OCI-LY1 (cell line): Measurements from ENCODE around the gene PDE8A.

Experiments used
- H2AFZ ChIP-seq: fragments of 200-600 bp; sonication (generic), shearing (Covaris generic); 2 replicates; pipeline ENCODE4 v1.6.0; 2014; ENCODE audit warnings: antibody characterized with exemption, mild to moderate bottlenecking, low read length
- H3F3A ChIP-seq: fragments of 200-600 bp; sonication (generic), shearing (Covaris generic); 2 replicates; pipeline ENCODE4 v1.6.0; 2014; ENCODE audit warnings: mild to moderate bottlenecking, antibody characterized with exemption, low read length, moderate library complexity; ENCODE audit not compliant: insufficient read depth
- H3K27ac ChIP-seq: fragments of 200-600 bp; sonication (generic); 2 replicates; pipeline ENCODE4 v1.5.1; 2014; ENCODE audit warnings: low read length, mixed run types, mild to moderate bottlenecking, low read depth; ENCODE audit not compliant: poor library complexity, severe bottlenecking
- H3K27me3 ChIP-seq: fragments of 200-600 bp; sonication (generic); 2 replicates; pipeline ENCODE4 v1.6.0; 2014; ENCODE audit warnings: antibody characterized with exemption, mild to moderate bottlenecking, low read length, moderate library complexity; ENCODE audit not compliant: insufficient read depth
- H3K36me3 ChIP-seq: fragments of 200-600 bp; sonication (generic); 2 replicates; pipeline ENCODE4 v1.6.1; 2014; ENCODE audit warnings: mild to moderate bottlenecking, antibody characterized with exemption, low read length, moderate library complexity, mixed read lengths; ENCODE audit not compliant: insufficient read depth
- H3K4me1 ChIP-seq: fragments of 200-600 bp; sonication (generic); 2 replicates; pipeline ENCODE4 v1.5.1; 2014; ENCODE audit warnings: mild to moderate bottlenecking, low read length, moderate library complexity; ENCODE audit not compliant: insufficient read depth, severe bottlenecking
- H3K4me2 ChIP-seq: fragments of 200-600 bp; sonication (generic), shearing (Covaris generic); 2 replicates; pipeline ENCODE4 v1.6.1; 2014; ENCODE audit warnings: low read length
- H3K4me3 ChIP-seq: fragments of 200-600 bp; sonication (generic); 2 replicates; pipeline ENCODE4 v1.5.1; 2014; ENCODE audit warnings: low read length, low read depth, mild to moderate bottlenecking, mixed read lengths; ENCODE audit not compliant: poor library complexity, severe bottlenecking
- H3K79me2 ChIP-seq: fragments of 200-600 bp; shearing (Covaris generic); 2 replicates; pipeline ENCODE4 v1.6.1; 2016; ENCODE audit warnings: mixed run types, low read length, mixed read lengths; ENCODE audit not compliant: insufficient read depth
- H3K9ac ChIP-seq: fragments of 200-600 bp; sonication (generic), shearing (Covaris generic); 2 replicates; pipeline ENCODE4 v1.6.1; 2014; ENCODE audit warnings: mild to moderate bottlenecking, low read length, mixed read lengths
- H3K9me2 ChIP-seq: fragments of 200-600 bp; sonication (generic), shearing (Covaris generic); 2 replicates; pipeline ENCODE4 v1.6.1; 2014; ENCODE audit warnings: low read depth, mild to moderate bottlenecking, low read length, mixed read lengths
- H3K9me3 ChIP-seq: fragments of 200-600 bp; shearing (Covaris generic); 2 replicates; pipeline ENCODE4 v1.6.1; 2014; ENCODE audit warnings: low read length, mixed read lengths
- H4K20me1 ChIP-seq: fragments of 200-600 bp; sonication (generic), shearing (Covaris generic); 2 replicates; pipeline ENCODE4 v1.6.0; 2016; ENCODE audit warnings: mild to moderate bottlenecking, low read length; ENCODE audit not compliant: insufficient read depth
- EZH2 ChIP-seq: fragments of 200-600 bp; sonication (generic), shearing (Covaris generic); IDR thresholded peaks from 2 replicates; pipeline ENCODE4 v1.8.0; 2017; ENCODE audit warnings: borderline replicate concordance, mixed run types, mild to moderate bottlenecking, antibody characterized with exemption, low read length, moderate library complexity, mixed read lengths
- TF ChIP-seq, protein P1 (sequence below): fragments of 200-600 bp; sonication (generic), shearing (Covaris generic); IDR thresholded peaks from 2 replicates; pipeline ENCODE4 v1.5.1; 2017; ENCODE audit warnings: mild to moderate bottlenecking, antibody characterized with exemption, low read length, moderate library complexity, mixed read lengths

PDE8A gene

DNA sequence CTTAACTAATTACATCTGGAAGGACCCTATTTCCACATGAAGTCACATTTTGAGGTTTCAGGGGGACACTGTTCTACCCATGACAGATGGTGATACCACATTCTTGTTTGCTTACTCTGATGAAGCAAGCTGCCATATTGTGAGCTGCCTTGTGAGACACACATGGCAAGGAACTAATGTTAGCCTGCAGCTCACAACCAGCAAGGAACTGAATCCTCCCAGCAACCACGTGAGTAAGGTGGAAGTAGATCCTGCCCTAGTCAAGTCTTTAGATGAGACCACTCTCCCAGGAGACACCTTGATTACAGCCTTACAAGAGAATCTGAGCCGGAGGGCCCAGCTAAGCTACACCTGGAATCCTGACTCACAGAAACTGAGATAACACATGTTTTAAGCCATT lies 160.1 kb downstream of the PDE8A start:
- no peaks in the 10 kb centered on the region for H3K9me2 ChIP-seq
- no peak overlapping the region for H3K4me3 ChIP-seq
- H4K20me1 ChIP-seq, result no peaks in the 10 kb centered on the region
- H3K4me2 ChIP-seq, result no peak overlapping the region
- no peak overlapping the region for H3K27ac ChIP-seq
- no peaks in the 10 kb centered on the region for H3K4me1 ChIP-seq
- no peak overlapping the region for H3K9ac ChIP-seq
- TF ChIP-seq, protein P1, sequence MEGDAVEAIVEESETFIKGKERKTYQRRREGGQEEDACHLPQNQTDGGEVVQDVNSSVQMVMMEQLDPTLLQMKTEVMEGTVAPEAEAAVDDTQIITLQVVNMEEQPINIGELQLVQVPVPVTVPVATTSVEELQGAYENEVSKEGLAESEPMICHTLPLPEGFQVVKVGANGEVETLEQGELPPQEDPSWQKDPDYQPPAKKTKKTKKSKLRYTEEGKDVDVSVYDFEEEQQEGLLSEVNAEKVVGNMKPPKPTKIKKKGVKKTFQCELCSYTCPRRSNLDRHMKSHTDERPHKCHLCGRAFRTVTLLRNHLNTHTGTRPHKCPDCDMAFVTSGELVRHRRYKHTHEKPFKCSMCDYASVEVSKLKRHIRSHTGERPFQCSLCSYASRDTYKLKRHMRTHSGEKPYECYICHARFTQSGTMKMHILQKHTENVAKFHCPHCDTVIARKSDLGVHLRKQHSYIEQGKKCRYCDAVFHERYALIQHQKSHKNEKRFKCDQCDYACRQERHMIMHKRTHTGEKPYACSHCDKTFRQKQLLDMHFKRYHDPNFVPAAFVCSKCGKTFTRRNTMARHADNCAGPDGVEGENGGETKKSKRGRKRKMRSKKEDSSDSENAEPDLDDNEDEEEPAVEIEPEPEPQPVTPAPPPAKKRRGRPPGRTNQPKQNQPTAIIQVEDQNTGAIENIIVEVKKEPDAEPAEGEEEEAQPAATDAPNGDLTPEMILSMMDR, result no peak
- TF ChIP-seq EZH2, result no peak
- H3K36me3 ChIP-seq, result no peaks in the 10 kb centered on the region
- H3K27me3 ChIP-seq, result no peaks in the 10 kb centered on the region
- H2AFZ ChIP-seq, result no peak overlapping the region
- H3K79me2 ChIP-seq, result no peaks in the 10 kb centered on the region
- no peaks in the 10 kb centered on the region for H3K9me3 ChIP-seq
- no peaks in the 10 kb centered on the region for H3F3A ChIP-seq

DNA sequence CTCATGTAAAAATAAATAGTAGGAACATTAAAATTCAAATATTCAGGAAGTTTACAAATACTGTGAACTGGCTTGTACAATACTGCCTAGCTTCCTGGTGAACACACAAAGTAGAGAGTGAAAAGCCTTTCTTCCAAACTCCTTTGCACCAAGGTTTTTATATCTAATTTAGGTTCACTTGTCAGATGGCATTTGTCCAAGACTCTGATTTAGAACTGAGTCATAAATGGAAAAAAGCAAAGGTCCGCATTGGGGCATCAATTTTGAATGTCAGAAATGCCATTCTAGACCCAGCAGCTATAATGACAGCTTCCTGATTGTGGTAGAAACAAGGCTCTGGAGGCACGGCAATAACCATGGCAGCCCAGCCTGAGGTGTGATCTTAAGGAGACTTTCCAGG lies 160.7 kb downstream of the PDE8A start:
- Histone ChIP-seq H3K9me2 (no peaks in the 10 kb centered on the region), H3K4me1 (no peaks in the 10 kb centered on the region), H3K9ac (no peak overlapping the region), H3K27ac (no peak overlapping the region), H3K36me3 (no peaks in the 10 kb centered on the region), H3K4me3 (no peak overlapping the region), H3K79me2 (no peaks in the 10 kb centered on the region), H3K27me3 (no peaks in the 10 kb centered on the region), H4K20me1 (no peaks in the 10 kb centered on the region), H3K4me2 (no peak overlapping the region), H2AFZ (no peak overlapping the region), H3K9me3 (no peaks in the 10 kb centered on the region), H3F3A (no peaks in the 10 kb centered on the region)
- no peak for TF ChIP-seq EZH2
- TF ChIP-seq, protein P1, result no peak

DNA sequence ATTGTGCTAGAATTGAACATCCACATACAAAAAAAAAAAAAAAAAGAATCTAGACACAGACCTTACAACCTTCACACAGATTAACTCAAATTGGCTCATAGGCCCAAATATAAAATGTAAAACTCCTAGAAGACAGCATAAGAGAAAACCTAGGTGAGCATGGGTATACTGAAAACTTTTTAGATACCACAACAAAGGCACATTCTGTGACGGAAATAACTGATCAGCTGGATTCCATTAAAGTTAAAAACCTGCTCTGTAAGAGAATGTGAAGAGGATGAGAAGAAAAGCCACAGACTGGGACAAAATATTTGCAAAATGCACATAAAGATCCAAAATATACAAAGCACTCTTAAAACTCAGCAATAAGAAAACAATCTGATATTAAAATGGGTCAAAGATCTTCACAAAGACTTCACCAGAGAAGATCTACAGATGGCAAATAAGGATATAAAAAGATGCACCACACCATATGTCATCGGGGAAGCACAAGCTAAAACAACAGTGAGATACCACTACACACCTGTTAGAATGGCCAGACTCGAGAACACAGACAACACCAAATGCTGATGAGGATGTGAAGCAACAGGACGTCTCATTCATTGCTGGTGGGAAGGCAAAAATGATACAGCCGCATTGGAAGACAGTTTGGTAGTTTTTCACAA lies 167.9 kb downstream of the PDE8A start:
- Histone ChIP-seq H3K9me3 (no peaks in the 10 kb centered on the region), H3K27me3 (no peaks in the 10 kb centered on the region; the same call in 1 of the 2 replicates), H3K36me3 (no peaks in the 10 kb centered on the region), H2AFZ (no peak overlapping the region), H3F3A (no peaks in the 10 kb centered on the region), H3K27ac (no peak overlapping the region), H3K4me3 (no peak overlapping the region), H3K4me1 (no peaks in the 10 kb centered on the region), H3K79me2 (no peaks in the 10 kb centered on the region), H4K20me1 (no peaks in the 10 kb centered on the region), H3K9ac (no peak overlapping the region), H3K9me2 (no peaks in the 10 kb centered on the region), H3K4me2 (no peak overlapping the region)
- TF ChIP-seq, protein P1, result no peak
- no peak for TF ChIP-seq EZH2
